Tibial nerve (tissue), 4 donors: ENCODE data around the gene CNTNAP4. TPM values are rescaled to one million over a fixed set of nuclear protein-coding genes. Genes with fewer than 3 reads are reported as not detected.

ENCODE experiments used
- DNase-seq, 2 donors: peaks; one replicate each; pipeline ENCODE4 v3.0.0-alpha.2; 2019; ENCODE audit warnings: low spot score in 2 of 2
- H3K27ac ChIP-seq, 4 donors: fragments of 200-600 bp; sonication (generic) in 3 of 4; one replicate each; pipeline ENCODE4 v1.5.1; 2017 to 2019; ENCODE audit warnings: mild to moderate bottlenecking in 1 of 4
- H3K27me3 ChIP-seq, 2 donors: fragments of 200-600 bp; sonication (generic) in 1 of 2; one replicate each; pipeline versions ENCODE4 v1.5.1 to v1.6.0; 2017 to 2019
- H3K36me3 ChIP-seq, 3 donors: fragments of 200-600 bp; sonication (generic); one replicate each; pipeline ENCODE4 v1.5.1; 2018 to 2019
- H3K4me1 ChIP-seq, 4 donors: fragments of 200-600 bp; sonication (generic) in 3 of 4; one replicate each; pipeline ENCODE4 v1.5.1; 2017 to 2019
- H3K4me3 ChIP-seq, 4 donors: fragments of 200-600 bp; sonication (generic) in 3 of 4; one replicate each; pipeline ENCODE4 v1.5.1; 2017 to 2019; ENCODE audit warnings: mild to moderate bottlenecking in 1 of 4, moderate library complexity in 1 of 4
- H3K9me3 ChIP-seq, 4 donors: fragments of 200-600 bp; sonication (generic) in 3 of 4; one replicate each; pipeline ENCODE4 v1.5.1; 2017 to 2019
- CTCF ChIP-seq, 5 experiments: fragments of 200-600 bp in 3 of 5; fragments of 450-650 bp in 2 of 5; sonication (generic) in 3 of 5; IDR thresholded peaks; one replicate each; pipeline ENCODE4 v1.5.1; 2016 to 2019; ENCODE audit warnings: antibody characterized with exemption in 5 of 5, mild to moderate bottlenecking in 3 of 5, moderate library complexity in 2 of 5
- EP300 ChIP-seq, 2 donors: sonication (generic); formaldehyde crosslinking; IDR thresholded peaks; one replicate each; pipeline ENCODE4 v1.6.1; 2017; ENCODE audit warnings: antibody characterized with exemption in 2 of 2, mild to moderate bottlenecking in 1 of 2
- POLR2A ChIP-seq, 2 donors: fragments of 450-650 bp; IDR thresholded peaks; one replicate each; pipeline ENCODE4 v1.6.1; 2017; ENCODE audit warnings: antibody characterized with exemption in 2 of 2, mild to moderate bottlenecking in 2 of 2, moderate library complexity in 2 of 2
- WGBS, 2 donors: methylation state at CpG; one replicate each; pipeline ENCODE4 v1.1.5; 2018; 5-methylcytosine and 5-hydroxymethylcytosine counted together
- total RNA-seq, 4 donors: library from RNA; depleted of rRNA; stranded (reverse); fragments of >200 nt; gene quantifications; one replicate each; pipeline ENCODE4 v1.1.0, GENCODE V29; 2016

CNTNAP4 gene
- under 1 TPM in 2 of 4 donors, not detected in 2; 0.22 to 0.30 TPM for total RNA-seq

- Histone ChIP-seq H3K4me1 (peaks cover 0 to 8% (median 0%) of the 10 kb centered on the region in 4 donors), H3K36me3 (no peaks in the 10 kb centered on the region), H3K4me3 (no peak within 1 kb of the TSS), H3K9me3 (peaks cover 0 to 2% (median 0%) of the 10 kb centered on the region in 4 donors), H3K27ac (no peak within 1 kb of the TSS), H3K27me3 (no peaks in the 10 kb centered on the region)
- 7 to 8% methylated on average over 16 of the region's 16 CpGs for WGBS, 2 donors
- TF ChIP-seq EP300 (IDR thresholded peaks at IDR 0.05) (no peak), CTCF (IDR thresholded peaks at IDR 0.05) (no peak), POLR2A (IDR thresholded peaks at IDR 0.05) (no peak)
- peak; percentile 7 to 22 for DNase-seq
Observed at GRCh38 chr16:76276745-76277438, at the start of gene CNTNAP4. Gene CNTNAP4, plus strand, starts transcription at chr16:76277401. Its CDS starts 262 bp downstream, at chr16:76277663.

GRCh38 chr16:76228546-76229146, 48.6 kb upstream of the CNTNAP4 start:
- H3K27ac ChIP-seq, result no peak overlapping the region
- WGBS, 2 donors, result 58 to 95% methylated on average over 2 of the region's 2 CpGs
- no peaks in the 10 kb centered on the region for H3K9me3 ChIP-seq
- no peak overlapping the region for H3K4me3 ChIP-seq
- H3K36me3 ChIP-seq, result no peaks in the 10 kb centered on the region
- no peak for DNase-seq
- H3K27me3 ChIP-seq, result no peaks in the 10 kb centered on the region
- peaks cover 0 to 11% (median 0%) of the 10 kb centered on the region in 4 donors for H3K4me1 ChIP-seq
- TF ChIP-seq POLR2A (IDR thresholded peaks at IDR 0.05), result no peak
- TF ChIP-seq EP300 (IDR thresholded peaks at IDR 0.05), result no peak
- no peak for TF ChIP-seq CTCF (IDR thresholded peaks at IDR 0.05)

GRCh38 chr16:76232704-76233103, 44.5 kb upstream of the CNTNAP4 start:
- WGBS, 2 donors, result 63 to 73% methylated on average over 5 of the region's 5 CpGs
- H3K4me1 ChIP-seq, result no peaks in the 10 kb centered on the region
- no peak for DNase-seq
- H3K27me3 ChIP-seq, result no peaks in the 10 kb centered on the region
- no peak overlapping the region for H3K27ac ChIP-seq
- H3K4me3 ChIP-seq, result no peak overlapping the region
- no peaks in the 10 kb centered on the region for H3K36me3 ChIP-seq
- no peaks in the 10 kb centered on the region for H3K9me3 ChIP-seq
- TF ChIP-seq EP300 (IDR thresholded peaks at IDR 0.05), result no peak
- TF ChIP-seq CTCF (IDR thresholded peaks at IDR 0.05), result no peak

- no peak overlapping the region for H3K4me3 ChIP-seq
- H3K36me3 ChIP-seq, result no peaks in the 10 kb centered on the region
- H3K27ac ChIP-seq, result no peak overlapping the region
- H3K4me1 ChIP-seq, result no peaks in the 10 kb centered on the region
- H3K9me3 ChIP-seq, result no peaks in the 10 kb centered on the region
- no peaks in the 10 kb centered on the region for H3K27me3 ChIP-seq
- WGBS, 2 donors, result 93 to 97% methylated on average over 21 to 23 of the region's 23 CpGs
- TF ChIP-seq POLR2A (IDR thresholded peaks at IDR 0.05) (no peak), CTCF (IDR thresholded peaks at IDR 0.05) (no peak), EP300 (IDR thresholded peaks at IDR 0.05) (no peak)
- no peak for DNase-seq
Observed at GRCh38 chr16:76235025-76235424, 42.2 kb upstream of the CNTNAP4 start.

- TF ChIP-seq EP300 (IDR thresholded peaks at IDR 0.05), result no peak
- TF ChIP-seq CTCF (IDR thresholded peaks at IDR 0.05), result no peak
- TF ChIP-seq POLR2A (IDR thresholded peaks at IDR 0.05), result no peak
- Histone ChIP-seq H3K27me3 (no peaks in the 10 kb centered on the region), H3K4me1 (no peaks in the 10 kb centered on the region), H3K4me3 (no peak overlapping the region), H3K27ac (no peak overlapping the region), H3K36me3 (no peaks in the 10 kb centered on the region), H3K9me3 (no peaks in the 10 kb centered on the region)
- no peak for DNase-seq
- 93 to 94% methylated on average over 12 of the region's 12 CpGs for WGBS, 2 donors
Observed at GRCh38 chr16:76235426-76235825, 41.8 kb upstream of the CNTNAP4 start.
